Activated CD4-positive, alpha-beta T cell treated with anti-CD3 and anti-CD28 coated beads, Interleukin-2, amount 10 ng/mL, durations not matched to agents 24 days and 14 days (primary cell): ENCODE results near the gene NYAP2. TPM values are rescaled to one million over a fixed set of nuclear protein-coding genes. Genes with fewer than 3 reads are reported as not detected.

Source experiments
- DNase-seq: peaks from one replicate; pipeline ENCODE4 v3.0.0; 2022
- H3K27ac Mint-ChIP-seq: one replicate; pipeline ENCODE4 v1.8.0; 2022; ENCODE audit warnings: mild to moderate bottlenecking, mixed read lengths
- H3K27me3 Mint-ChIP-seq: one replicate; pipeline ENCODE4 v1.8.0; 2022; ENCODE audit warnings: mixed read lengths
- H3K36me3 Mint-ChIP-seq: one replicate; pipeline ENCODE4 v1.8.0; 2022; ENCODE audit warnings: low read depth, mild to moderate bottlenecking, mixed read lengths
- H3K4me1 Mint-ChIP-seq: one replicate; pipeline ENCODE4 v1.8.0; 2021; ENCODE audit warnings: mixed read lengths
- H3K4me3 Mint-ChIP-seq: one replicate; pipeline ENCODE4 v1.8.0; 2022; ENCODE audit warnings: mild to moderate bottlenecking, moderate library complexity, mixed read lengths
- H3K9me3 Mint-ChIP-seq: one replicate; pipeline ENCODE4 v1.8.0; 2021; ENCODE audit warnings: mixed read lengths
- intact Hi-C: fragments of 100-400 bp; cut with micrococcal nuclease; formaldehyde crosslinking; loops from one replicate; pipeline ENCODE4 v1.15.1; 2023
- total RNA-seq: library from RNA; stranded (reverse); gene quantifications from 2 replicates; pipeline ENCODE4 v1.2.3, GENCODE V29; 2022

The NYAP2 gene
- total RNA-seq, 1 donor from 2014 or later: not detected

DNA sequence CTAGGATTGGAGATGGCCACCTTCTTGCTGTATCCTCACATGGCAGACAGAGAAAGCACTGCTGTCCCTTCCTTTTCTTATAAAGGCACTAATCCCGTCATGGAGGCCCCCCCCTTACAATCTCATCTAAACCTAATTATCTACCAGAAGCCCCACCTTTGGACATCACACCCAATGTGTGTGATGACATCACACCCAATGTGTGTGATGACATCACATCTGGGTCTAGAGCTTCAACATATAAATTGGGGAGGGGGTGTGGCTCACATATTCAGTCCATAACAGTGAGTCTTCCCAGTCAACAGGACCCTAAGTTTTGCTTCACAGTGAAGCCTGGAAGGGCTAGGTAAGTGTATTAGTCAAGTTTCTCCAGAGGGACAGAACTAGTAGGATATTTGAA lies 213.1 kb downstream of the NYAP2 start:
- Mint-ChIP-seq H3K36me3 (no peaks in the 10 kb centered on the region), H3K9me3 (no peaks in the 10 kb centered on the region), H3K27me3 (peaks cover 4% of the 10 kb centered on the region), H3K4me3 (no peak overlapping the region), H3K27ac (no peak overlapping the region), H3K4me1 (no peaks in the 10 kb centered on the region)
- intact Hi-C loops: no loop called here
- no peak for DNase-seq

DNA sequence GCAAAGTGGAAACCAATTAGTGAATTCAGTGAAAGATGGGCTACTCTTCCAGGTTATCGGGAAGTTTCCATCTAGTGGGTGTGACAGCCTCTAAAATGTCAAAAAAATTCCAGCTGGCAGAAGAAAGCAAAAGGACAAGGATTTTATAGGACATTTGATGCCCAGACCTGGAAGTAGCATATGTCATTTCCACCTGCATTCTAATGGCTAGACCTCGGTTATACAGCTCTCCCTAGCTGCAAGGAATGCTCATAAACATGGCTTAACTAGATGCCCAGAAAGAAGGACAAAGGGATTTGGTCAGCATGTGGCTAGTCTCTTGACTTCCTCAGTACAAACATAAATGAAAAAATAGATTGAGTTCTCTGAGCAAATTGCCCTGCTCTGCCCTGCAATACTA lies 215.4 kb downstream of the NYAP2 start:
- Mint-ChIP-seq H3K36me3 (no peaks in the 10 kb centered on the region), H3K27me3 (peaks cover 4% of the 10 kb centered on the region)

DNA sequence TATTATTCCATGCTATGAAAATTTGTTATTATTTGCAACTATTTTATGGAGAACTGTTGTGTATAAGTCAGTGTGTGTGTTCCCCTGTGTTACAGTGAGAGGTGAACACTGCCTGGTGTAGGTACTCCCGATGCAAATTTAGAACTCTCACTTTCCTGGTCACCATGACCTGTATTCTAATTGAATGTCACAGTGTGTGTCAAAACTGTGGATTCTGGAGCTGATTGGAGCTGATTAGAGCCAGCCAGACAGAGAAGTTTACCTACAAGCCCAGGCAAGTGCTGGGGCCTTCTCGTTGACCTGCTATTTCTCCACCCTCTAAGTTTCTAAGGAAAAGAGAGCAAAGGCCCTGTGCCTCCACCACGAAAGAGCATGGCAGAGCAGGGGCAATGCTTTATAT lies 216.0 kb downstream of the NYAP2 start:
- no peak overlapping the region for H3K27ac Mint-ChIP-seq
- H3K9me3 Mint-ChIP-seq: no peaks in the 10 kb centered on the region

More for the DNA sequence above, 215.4 kb downstream of the NYAP2 start:
- Mint-ChIP-seq H3K27ac (no peak overlapping the region), H3K9me3 (no peaks in the 10 kb centered on the region), H3K4me3 (no peak overlapping the region), H3K4me1 (no peaks in the 10 kb centered on the region)
- intact Hi-C loops: no loop called here
- no peak for DNase-seq

DNA sequence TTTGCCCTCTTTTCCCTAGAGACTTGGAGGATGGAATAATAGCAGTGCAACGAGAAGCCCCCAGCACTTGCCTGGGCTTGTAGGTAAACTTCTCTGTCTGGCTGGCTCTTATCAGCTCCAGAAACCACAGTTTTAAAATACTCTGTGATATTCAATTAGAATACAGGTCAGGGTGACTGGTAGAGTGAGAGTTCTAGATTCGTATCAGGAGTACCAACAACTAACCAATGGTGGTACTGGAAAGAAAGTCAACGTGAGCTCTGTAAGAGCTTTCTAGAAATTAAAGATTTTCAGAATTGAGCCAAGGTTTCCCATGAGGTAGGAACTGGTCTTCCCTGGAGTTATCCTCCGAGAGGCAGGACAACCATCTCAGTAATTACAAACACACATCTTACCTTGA lies 216.9 kb downstream of the NYAP2 start:
- H3K4me1 Mint-ChIP-seq: no peaks in the 10 kb centered on the region
- H3K27ac Mint-ChIP-seq: no peak overlapping the region
- peaks cover 2% of the 10 kb centered on the region for H3K27me3 Mint-ChIP-seq
- intact Hi-C loops: no loop called here
- H3K9me3 Mint-ChIP-seq: no peaks in the 10 kb centered on the region
- H3K36me3 Mint-ChIP-seq: no peaks in the 10 kb centered on the region
- no peak for DNase-seq
- no peak overlapping the region for H3K4me3 Mint-ChIP-seq

More for the DNA sequence above, 216.0 kb downstream of the NYAP2 start:
- no peak overlapping the region for H3K4me3 Mint-ChIP-seq
- no peaks in the 10 kb centered on the region for H3K36me3 Mint-ChIP-seq
- no peaks in the 10 kb centered on the region for H3K4me1 Mint-ChIP-seq
- intact Hi-C loops: no loop called here
- H3K27me3 Mint-ChIP-seq: peaks cover 4% of the 10 kb centered on the region
- DNase-seq: no peak

DNA sequence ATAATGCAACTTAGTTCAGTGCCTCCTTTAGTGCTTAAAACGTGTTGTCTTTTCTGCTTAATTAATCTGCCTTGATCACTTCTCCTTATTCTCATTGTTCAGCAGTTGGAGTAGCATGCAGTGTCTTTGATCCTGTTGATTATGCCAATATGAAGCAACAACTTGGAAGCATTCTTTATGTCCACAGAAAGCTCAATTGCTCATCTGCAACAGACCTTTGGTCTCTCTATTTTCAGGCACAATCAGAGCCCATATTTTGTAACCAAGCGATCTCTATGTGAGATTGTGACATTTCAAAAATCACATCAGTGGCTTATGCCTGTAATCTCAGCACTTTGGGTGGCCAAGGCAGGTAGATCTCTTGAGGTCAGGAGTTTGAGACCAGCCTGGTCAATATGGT lies 217.3 kb downstream of the NYAP2 start:
- H3K4me3 Mint-ChIP-seq: no peak overlapping the region
- no peak for DNase-seq
- peaks cover 1% of the 10 kb centered on the region for H3K27me3 Mint-ChIP-seq
- H3K9me3 Mint-ChIP-seq: no peaks in the 10 kb centered on the region
- intact Hi-C loops: no loop called here
- H3K4me1 Mint-ChIP-seq: no peaks in the 10 kb centered on the region
- H3K36me3 Mint-ChIP-seq: no peaks in the 10 kb centered on the region
- H3K27ac Mint-ChIP-seq: no peak overlapping the region

DNA sequence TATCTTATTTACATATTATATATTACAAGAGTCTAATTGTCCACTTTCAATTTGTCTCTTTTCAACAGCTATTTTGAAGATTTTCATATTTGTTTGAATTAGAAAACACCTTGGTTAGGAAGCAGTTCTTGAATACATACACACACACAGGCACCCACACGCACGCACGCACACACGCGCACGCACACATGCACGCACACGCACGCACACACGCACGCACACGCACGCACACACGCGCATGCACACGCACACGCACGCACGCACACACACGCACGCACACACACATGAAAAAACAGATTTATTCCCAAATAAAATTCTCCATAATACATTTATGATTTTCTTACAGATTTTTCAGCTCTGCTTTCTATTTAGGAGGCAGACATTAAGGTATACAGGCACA lies 220.7 kb downstream of the NYAP2 start:
- DNase-seq: no peak
- intact Hi-C loops: no loop called here
- no peak overlapping the region for H3K27ac Mint-ChIP-seq
- H3K9me3 Mint-ChIP-seq: no peaks in the 10 kb centered on the region
- H3K36me3 Mint-ChIP-seq: no peaks in the 10 kb centered on the region
- H3K4me1 Mint-ChIP-seq: no peaks in the 10 kb centered on the region
- peaks cover 1% of the 10 kb centered on the region for H3K27me3 Mint-ChIP-seq
- H3K4me3 Mint-ChIP-seq: no peak overlapping the region

DNA sequence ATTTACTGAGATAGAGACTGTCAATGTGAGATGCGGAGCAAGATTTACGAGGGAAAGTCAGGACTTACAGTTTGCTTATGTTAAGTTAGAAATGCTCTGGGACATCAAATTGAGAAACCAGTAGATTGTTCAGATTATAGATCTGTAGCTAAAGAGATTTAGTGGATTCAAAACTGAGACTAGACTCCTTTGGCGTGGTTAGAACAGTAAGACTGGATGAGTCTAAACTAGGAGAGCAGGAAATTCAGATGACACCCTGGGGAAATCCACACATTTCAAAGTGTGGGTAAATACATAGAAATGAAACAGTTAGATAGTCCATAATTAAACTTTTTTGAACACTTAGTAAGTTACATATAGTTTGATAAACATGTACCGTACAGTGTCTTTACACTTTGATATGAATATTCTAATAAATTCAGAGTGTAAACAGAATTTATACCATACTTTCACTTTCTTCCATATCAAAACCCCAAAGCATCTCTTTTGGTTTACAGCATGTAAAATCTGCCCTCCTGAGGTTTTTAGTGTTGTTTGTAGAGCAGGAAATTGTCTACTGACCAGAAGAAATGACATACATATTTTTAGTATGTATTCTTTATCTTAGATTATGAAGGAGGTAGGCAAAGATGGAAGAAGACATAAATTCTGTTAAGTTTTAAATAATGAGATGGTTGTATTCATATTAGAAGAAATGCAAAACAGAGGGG lies 231.5 kb downstream of the NYAP2 start:
- no peak for DNase-seq
- no peaks in the 10 kb centered on the region for H3K9me3 Mint-ChIP-seq
- no peaks in the 10 kb centered on the region for H3K36me3 Mint-ChIP-seq
- H3K27ac Mint-ChIP-seq: no peak overlapping the region
- peak overlapping the region; percentile 3 for H3K4me3 Mint-ChIP-seq
- intact Hi-C loops: no loop called here
- peaks cover 7% of the 10 kb centered on the region for H3K4me1 Mint-ChIP-seq
- H3K27me3 Mint-ChIP-seq: peaks cover 14% of the 10 kb centered on the region

DNA sequence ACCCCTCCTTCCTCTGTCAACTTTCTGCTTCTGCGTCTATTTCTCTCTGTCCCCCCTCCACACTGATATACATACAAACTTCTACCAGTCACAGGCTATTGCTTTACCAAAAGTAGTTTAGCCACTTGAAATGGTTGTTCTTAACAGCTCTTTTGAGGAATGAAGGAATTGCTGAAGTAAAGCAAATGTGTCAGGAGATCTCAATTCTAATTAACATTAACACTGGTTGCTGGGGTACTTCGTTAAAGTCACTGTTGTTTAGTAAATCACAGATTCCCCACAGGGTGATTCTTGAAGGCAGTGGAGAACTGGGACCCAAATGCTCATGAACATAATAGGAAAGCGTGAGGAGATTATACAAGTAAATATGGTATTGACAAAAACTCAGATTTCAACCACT lies 232.8 kb downstream of the NYAP2 start:
- Mint-ChIP-seq H3K4me3 (no peak overlapping the region), H3K4me1 (peaks cover 7% of the 10 kb centered on the region), H3K9me3 (no peaks in the 10 kb centered on the region), H3K27me3 (peaks cover 17% of the 10 kb centered on the region), H3K27ac (no peak overlapping the region), H3K36me3 (no peaks in the 10 kb centered on the region)
- intact Hi-C loops: no loop called here
- DNase-seq: no peak

DNA sequence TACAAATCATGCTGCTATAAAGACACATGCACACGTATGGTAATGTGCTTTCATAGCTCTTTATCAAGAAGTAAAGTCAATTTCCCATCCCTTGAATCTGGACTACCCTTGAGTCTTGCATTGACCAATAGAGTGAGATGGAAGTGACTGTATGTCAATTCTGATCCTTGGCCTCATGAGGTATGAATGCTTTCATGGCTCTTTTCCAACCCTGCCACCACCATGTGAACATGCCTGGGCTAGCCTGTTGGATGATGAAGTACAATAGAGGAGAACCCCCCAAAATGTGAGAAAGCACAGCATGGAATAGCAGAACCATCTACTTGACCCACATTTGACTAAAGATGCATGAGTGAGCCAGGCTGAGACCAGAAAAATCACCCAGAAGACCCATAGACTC lies 237.0 kb downstream of the NYAP2 start:
- Mint-ChIP-seq H3K27ac (no peak overlapping the region), H3K4me3 (no peak overlapping the region), H3K9me3 (no peaks in the 10 kb centered on the region), H3K4me1 (no peaks in the 10 kb centered on the region), H3K36me3 (no peaks in the 10 kb centered on the region), H3K27me3 (peaks cover 14% of the 10 kb centered on the region)
- intact Hi-C loops: no loop called here
- no peak for DNase-seq

DNA sequence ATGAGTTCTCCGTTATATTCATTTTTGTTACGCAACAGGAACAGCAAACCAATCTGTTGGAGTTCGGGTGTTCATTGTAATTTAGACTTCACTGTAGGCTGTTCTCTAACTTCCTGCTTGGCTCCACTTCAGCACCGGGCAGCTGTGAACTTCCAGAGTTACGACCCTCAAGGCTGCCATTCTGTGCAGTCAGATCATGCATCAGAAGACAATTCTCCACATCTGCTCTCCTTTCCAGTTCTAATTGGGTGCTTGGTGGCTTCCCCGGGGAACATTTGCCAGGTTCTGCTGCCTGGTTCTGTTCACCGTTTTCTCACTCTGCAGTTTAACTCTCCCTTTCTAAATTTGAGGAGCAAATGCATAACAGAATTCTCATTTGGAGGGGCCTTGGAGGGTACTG lies 237.7 kb downstream of the NYAP2 start:
- H3K9me3 Mint-ChIP-seq: no peaks in the 10 kb centered on the region
- intact Hi-C loops: no loop called here
- H3K4me1 Mint-ChIP-seq: no peaks in the 10 kb centered on the region

DNA sequence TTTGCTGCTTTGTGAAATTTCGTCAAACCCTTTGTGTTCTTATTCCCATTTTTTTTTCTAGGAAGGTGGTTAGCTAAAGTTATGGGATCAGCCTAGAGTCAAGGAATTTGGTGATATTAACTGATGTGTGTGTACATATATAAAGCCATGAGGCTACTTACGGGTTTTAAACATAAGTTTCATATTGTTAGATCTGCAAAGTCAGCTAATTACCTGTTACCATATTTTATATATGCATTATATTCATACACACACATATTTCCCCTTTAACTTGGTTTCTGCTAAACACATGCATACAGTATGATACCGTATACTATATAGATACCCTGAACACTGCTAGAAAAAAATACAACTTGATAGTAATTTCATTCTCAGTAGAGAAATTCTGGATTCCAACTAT lies 241.0 kb downstream of the NYAP2 start:
- Mint-ChIP-seq H3K36me3 (no peaks in the 10 kb centered on the region), H3K27ac (no peak overlapping the region), H3K27me3 (peaks cover 4% of the 10 kb centered on the region), H3K4me1 (no peaks in the 10 kb centered on the region), H3K4me3 (no peak overlapping the region), H3K9me3 (no peaks in the 10 kb centered on the region)
- DNase-seq: no peak
- intact Hi-C loops: no loop called here

More for the DNA sequence above, 237.7 kb downstream of the NYAP2 start:
- no peaks in the 10 kb centered on the region for H3K36me3 Mint-ChIP-seq
- no peak for DNase-seq
- H3K27ac Mint-ChIP-seq: no peak overlapping the region
- H3K27me3 Mint-ChIP-seq: peaks cover 11% of the 10 kb centered on the region
- no peak overlapping the region for H3K4me3 Mint-ChIP-seq

DNA sequence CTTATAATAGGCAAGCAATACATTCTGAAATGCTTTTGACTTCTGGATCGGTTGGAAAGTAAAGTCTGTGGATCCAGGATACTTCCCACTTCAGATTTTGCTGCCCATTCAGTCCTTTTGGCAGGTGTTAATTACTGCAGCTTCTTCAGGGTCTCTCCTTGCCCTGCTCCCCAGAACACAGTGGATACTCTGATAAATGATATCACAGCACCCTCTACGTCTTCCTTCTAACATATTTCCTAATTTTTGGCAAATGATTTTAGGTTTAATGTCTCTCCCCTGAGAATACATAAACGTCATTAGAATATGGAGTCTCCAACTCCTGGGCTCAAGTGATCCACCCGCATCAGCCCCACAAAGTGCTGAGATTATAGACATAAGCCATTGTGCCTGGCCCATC lies 249.8 kb downstream of the NYAP2 start:
- H3K27ac Mint-ChIP-seq: no peak overlapping the region
- no peaks in the 10 kb centered on the region for H3K27me3 Mint-ChIP-seq
- H3K36me3 Mint-ChIP-seq: no peaks in the 10 kb centered on the region
- DNase-seq: no peak
- no peaks in the 10 kb centered on the region for H3K4me1 Mint-ChIP-seq
- H3K9me3 Mint-ChIP-seq: no peaks in the 10 kb centered on the region
- no peak overlapping the region for H3K4me3 Mint-ChIP-seq
- intact Hi-C loops: no loop called here

DNA sequence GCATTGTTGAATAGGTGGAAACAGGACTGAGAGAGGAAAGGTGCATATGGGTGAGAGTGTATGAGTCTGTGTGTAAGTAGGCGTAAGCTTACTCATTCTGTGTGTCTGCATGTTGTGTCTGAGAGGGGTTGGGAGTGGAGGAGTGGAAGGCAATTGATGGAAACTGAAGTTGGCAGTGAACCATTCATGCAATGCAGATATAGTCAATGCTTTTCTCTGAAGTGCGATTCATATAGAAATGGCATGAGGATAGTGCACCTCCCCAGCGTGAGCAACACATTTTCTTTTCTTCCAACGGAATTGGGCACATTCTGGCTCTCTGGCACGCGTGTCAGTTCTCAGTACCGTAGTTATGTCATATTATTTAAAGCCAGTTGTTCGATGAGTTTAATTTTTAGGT lies 250.5 kb downstream of the NYAP2 start:
- no peaks in the 10 kb centered on the region for H3K27me3 Mint-ChIP-seq
- DNase-seq: no peak
- no peak overlapping the region for H3K27ac Mint-ChIP-seq
- no peaks in the 10 kb centered on the region for H3K4me1 Mint-ChIP-seq
- no peak overlapping the region for H3K4me3 Mint-ChIP-seq
- no peaks in the 10 kb centered on the region for H3K9me3 Mint-ChIP-seq
- no peaks in the 10 kb centered on the region for H3K36me3 Mint-ChIP-seq
- intact Hi-C loops: no loop called here

DNA sequence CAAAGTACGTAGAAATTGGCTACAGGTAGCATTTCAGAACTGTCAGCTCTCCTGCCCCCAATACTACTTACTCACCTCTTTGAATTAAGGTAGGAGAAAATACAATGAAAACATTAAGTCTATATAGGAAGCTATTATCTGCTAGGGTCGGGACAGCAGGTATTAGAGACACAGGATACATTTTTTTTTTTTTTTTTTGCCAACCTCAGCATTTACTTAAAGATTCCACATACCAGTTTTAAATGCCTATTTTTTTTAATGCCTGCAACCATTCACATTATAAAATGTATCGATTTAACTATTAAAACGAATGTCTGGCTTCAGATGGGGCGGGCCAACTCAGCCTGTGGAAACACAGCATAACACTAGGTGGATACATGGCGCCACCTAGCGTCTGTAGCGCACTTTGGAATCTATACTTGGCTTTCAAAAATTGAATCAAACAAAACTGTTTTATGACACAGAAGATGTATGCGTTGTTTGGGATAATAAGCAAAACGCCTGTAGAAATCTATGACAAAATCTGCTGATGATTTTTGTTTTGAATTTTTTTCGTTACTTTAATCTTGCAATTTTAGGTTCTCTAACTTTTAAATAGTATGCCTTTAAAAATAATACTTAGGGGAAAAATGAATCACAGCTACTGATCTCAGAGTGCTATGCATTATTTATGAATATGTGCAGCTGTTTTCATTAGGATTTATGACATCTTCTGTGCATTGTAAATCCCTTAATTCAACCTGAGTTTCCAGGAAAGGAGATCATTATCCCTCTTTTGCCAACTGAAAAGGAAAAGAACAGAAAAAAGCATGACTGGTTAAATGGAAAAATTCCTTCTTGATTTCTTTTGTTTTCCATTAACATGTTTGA lies 261.0 kb downstream of the NYAP2 start:
- intact Hi-C loops: loop anchor here (1.0 to 10.0 kb wide), 4 partner anchors 377 to 1306 kb away; no protein-coding TSS in a partner anchor
- no peaks in the 10 kb centered on the region for H3K4me1 Mint-ChIP-seq
- H3K9me3 Mint-ChIP-seq: no peaks in the 10 kb centered on the region
- no peak overlapping the region for H3K4me3 Mint-ChIP-seq
- peak; percentile 90 for DNase-seq
- H3K27me3 Mint-ChIP-seq: peaks cover 19% of the 10 kb centered on the region
- no peak overlapping the region for H3K27ac Mint-ChIP-seq
- no peaks in the 10 kb centered on the region for H3K36me3 Mint-ChIP-seq
